RPMI8226 (cell line): ENCODE data around the gene ACACB.

Experiments
- DNase-seq: peaks from one replicate; pipeline ENCODE4 v3.0.0-alpha.2; 2015

ACACB gene

GRCh38 chr12:109221277-109221931 is 105.0 kb downstream of the ACACB start:
- DNase-seq, result no peak

- no peak for DNase-seq
Observed at GRCh38 chr12:109222062-109222461, 105.7 kb downstream of the ACACB start.

- no peak for DNase-seq
Observed at GRCh38 chr12:109222496-109222895, 106.1 kb downstream of the ACACB start.

- DNase-seq, result no peak
Observed at GRCh38 chr12:109223211-109223610, 106.8 kb downstream of the ACACB start.

GRCh38 chr12:109223868-109224267 is 107.5 kb downstream of the ACACB start:
- no peak for DNase-seq

- no peak for DNase-seq
Observed at GRCh38 chr12:109228664-109229063, 112.3 kb downstream of the ACACB start.

- DNase-seq, result no peak
Observed at GRCh38 chr12:109230193-109230592, 113.8 kb downstream of the ACACB start.

- DNase-seq, result no peak
Observed at GRCh38 chr12:109232731-109233130, 116.3 kb downstream of the ACACB start.

GRCh38 chr12:109234012-109234411 is 117.6 kb downstream of the ACACB start:
- DNase-seq, result no peak

GRCh38 chr12:109236257-109236656 is 119.9 kb downstream of the ACACB start:
- no peak for DNase-seq

- DNase-seq, result no peak
Observed at GRCh38 chr12:109239179-109239578, 122.8 kb downstream of the ACACB start.

GRCh38 chr12:109239691-109240090 is 123.3 kb downstream of the ACACB start:
- DNase-seq, result no peak

- DNase-seq, result no peak
Observed at GRCh38 chr12:109240365-109240764, 124.0 kb downstream of the ACACB start.

- DNase-seq, result no peak
Observed at GRCh38 chr12:109241936-109242335, 125.5 kb downstream of the ACACB start.

- no peak for DNase-seq
Observed at GRCh38 chr12:109244073-109244472, 127.7 kb downstream of the ACACB start.

- no peak for DNase-seq
Observed at GRCh38 chr12:109246221-109246620, 129.8 kb downstream of the ACACB start.

- no peak for DNase-seq
Observed at GRCh38 chr12:109247831-109248654, 131.7 kb downstream of the ACACB start.

- no peak for DNase-seq
Observed at GRCh38 chr12:109250523-109250922, 134.1 kb downstream of the ACACB start.

GRCh38 chr12:109252799-109253198 is 136.4 kb downstream of the ACACB start:
- no peak for DNase-seq

GRCh38 chr12:109253913-109254544 is 137.6 kb downstream of the ACACB start:
- DNase-seq, result no peak

GRCh38 chr12:109255377-109255776 is 139.0 kb downstream of the ACACB start:
- peak; percentile 29 for DNase-seq

GRCh38 chr12:109256011-109256410 is 139.6 kb downstream of the ACACB start:
- no peak for DNase-seq

GRCh38 chr12:109258201-109258600 is 141.8 kb downstream of the ACACB start:
- DNase-seq, result no peak
